DND-41 (cell line): ENCODE results near the gene DPP6.

Source experiments
- EZH2 ChIP-seq: IDR thresholded peaks from 3 replicates; pipeline ENCODE4 v1.6.1; 2012; ENCODE audit warnings: borderline replicate concordance, low read depth, mild to moderate bottlenecking, moderate library complexity, low read length, inconsistent platforms; ENCODE audit not compliant: severe bottlenecking
- TF ChIP-seq, protein P1 (sequence below): IDR thresholded peaks from 2 replicates; pipeline ENCODE4 v1.5.1; 2012; ENCODE audit warnings: borderline replicate concordance, low read length, moderate library complexity, mild to moderate bottlenecking; ENCODE audit not compliant: poor library complexity, severe bottlenecking; ENCODE audit errors: extremely low read depth

DNA sequence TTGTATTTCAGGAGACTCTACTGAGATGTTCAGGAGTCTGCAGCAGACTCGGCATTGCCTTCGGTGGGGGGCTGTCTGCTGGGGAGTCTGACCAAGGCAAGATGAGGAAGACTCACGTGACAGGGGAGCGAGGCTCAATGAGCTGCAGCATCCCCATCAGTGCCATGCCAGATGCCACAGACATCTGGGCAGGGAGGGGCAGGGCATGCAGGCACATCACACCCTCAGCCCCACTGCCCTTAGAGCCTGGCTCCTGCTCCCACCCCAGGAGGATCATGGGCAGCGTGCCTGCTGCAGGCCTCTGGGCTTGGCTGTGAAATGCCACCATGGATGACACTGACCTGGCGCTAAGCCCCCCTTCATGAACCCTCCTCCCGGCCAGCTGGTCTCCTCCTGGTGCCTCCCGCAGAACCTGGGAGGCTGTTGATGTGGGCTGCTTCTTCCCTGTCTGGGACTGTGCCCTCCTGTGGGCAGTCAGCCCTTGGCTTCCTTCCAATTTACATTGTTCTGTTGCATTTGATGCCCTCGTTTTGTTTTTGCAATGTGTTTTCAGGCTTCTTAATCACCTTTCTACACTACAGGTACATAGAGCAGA is 715.7 kb downstream of the DPP6 start:
- TF ChIP-seq, protein P1, sequence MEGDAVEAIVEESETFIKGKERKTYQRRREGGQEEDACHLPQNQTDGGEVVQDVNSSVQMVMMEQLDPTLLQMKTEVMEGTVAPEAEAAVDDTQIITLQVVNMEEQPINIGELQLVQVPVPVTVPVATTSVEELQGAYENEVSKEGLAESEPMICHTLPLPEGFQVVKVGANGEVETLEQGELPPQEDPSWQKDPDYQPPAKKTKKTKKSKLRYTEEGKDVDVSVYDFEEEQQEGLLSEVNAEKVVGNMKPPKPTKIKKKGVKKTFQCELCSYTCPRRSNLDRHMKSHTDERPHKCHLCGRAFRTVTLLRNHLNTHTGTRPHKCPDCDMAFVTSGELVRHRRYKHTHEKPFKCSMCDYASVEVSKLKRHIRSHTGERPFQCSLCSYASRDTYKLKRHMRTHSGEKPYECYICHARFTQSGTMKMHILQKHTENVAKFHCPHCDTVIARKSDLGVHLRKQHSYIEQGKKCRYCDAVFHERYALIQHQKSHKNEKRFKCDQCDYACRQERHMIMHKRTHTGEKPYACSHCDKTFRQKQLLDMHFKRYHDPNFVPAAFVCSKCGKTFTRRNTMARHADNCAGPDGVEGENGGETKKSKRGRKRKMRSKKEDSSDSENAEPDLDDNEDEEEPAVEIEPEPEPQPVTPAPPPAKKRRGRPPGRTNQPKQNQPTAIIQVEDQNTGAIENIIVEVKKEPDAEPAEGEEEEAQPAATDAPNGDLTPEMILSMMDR: no peak
- TF ChIP-seq EZH2: no peak
